Measurements from ENCODE around the gene ART3. TPM values are rescaled to one million over a fixed set of nuclear protein-coding genes. Genes with fewer than 3 reads are reported as not detected.

ART3 gene
- total and polyA plus RNA-seq, 9 of the 15 experiments (the other 6 are each of a cell fraction or from before 2014, with no cell fraction given), result 0.69 to 1.4 (median 1.1) TPM; not detected in 1

DNA sequence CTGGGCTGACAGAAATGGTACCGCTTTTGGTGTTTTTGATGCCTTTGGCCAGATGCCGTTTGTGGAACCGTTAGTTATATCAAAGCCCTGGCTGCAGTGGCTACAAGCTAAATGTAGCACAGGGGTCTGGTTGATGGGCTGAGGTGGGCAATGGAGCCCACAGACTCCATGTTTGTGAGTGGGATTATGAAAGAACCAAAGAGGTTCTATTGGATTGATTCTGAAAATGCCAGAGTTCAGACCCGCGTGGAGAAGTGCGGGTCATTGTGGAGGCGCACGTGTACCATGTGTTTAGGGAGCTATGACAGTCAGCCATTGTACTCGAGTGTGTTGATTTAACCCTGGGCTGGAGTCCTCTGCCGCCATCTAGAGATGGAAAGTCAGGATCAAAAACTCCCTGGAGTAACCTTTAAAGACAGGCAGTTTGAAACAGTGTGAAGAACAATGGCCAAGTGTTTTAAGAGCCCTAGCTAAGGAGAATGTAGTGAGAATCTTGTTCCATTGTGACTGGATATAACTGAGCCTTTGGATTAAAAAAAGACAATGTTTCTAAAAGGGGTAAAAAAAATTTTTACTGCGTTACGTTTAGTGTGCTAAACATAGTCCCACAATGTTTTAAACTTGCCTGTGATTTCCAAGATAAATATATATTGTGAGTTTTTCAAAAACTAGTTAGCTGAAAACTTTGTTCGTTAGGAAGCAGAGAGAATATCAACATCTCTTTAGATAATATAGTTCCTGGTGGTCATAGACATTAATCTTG, 12.7 kb downstream of the ART3 start (continued):
- TF ChIP-seq PPARD (CRISPR knock-in tag; IDR thresholded peaks at IDR 0.05) (no peak), ELF1 (tag; IDR thresholded peaks at IDR 0.05) (no peak), HDAC2 (IDR thresholded peaks at IDR 0.05) (peak; percentile 54; the same call in 1 of the 2 replicates), CREBBP (IDR thresholded peaks at IDR 0.05; ENCODE audit: low read depth, low read length) (no peak), ZNF586 (CRISPR knock-in tag; conservative IDR thresholded peaks at IDR 0.05) (no peak), TSHZ1 (CRISPR knock-in tag; IDR thresholded peaks at IDR 0.05) (no peak), MIER1 (IDR thresholded peaks at IDR 0.05; ENCODE audit: low read depth) (no peak), HMG20B (CRISPR knock-in tag; IDR thresholded peaks at IDR 0.05) (no peak), DNMT1 (IDR thresholded peaks at IDR 0.05) (no peak), EHMT2 (IDR thresholded peaks at IDR 0.05) (peak; percentile 64), CEBPG (CRISPR knock-in tag; IDR thresholded peaks at IDR 0.05) (no peak), CEBPG (tag; conservative IDR thresholded peaks at IDR 0.05 in 1 of 2, IDR thresholded peaks at IDR 0.05 in 1 of 2) (no peak), SRSF1 (IDR thresholded peaks at IDR 0.05; ENCODE audit: low read depth, low read length) (no peak), POLR3G (IDR thresholded peaks at IDR 0.05; ENCODE audit: extremely low read depth, insufficient read length, insufficient replicate concordance) (no peak), HSF4 (CRISPR knock-in tag; IDR thresholded peaks at IDR 0.05; ENCODE audit: borderline replicate concordance) (no peak), ZSCAN29 (IDR thresholded peaks at IDR 0.05) (no peak), NFATC3 (IDR thresholded peaks at IDR 0.05) (no peak), ZNF740 (CRISPR knock-in tag; IDR thresholded peaks at IDR 0.05) (no peak), ZNF740 (tag; IDR thresholded peaks at IDR 0.05) (no peak), SREBF1 (IDR thresholded peaks at IDR 0.05; ENCODE audit: borderline replicate concordance, low read depth, low read length) (no peak)
- TF ChIP-seq, protein P1, sequence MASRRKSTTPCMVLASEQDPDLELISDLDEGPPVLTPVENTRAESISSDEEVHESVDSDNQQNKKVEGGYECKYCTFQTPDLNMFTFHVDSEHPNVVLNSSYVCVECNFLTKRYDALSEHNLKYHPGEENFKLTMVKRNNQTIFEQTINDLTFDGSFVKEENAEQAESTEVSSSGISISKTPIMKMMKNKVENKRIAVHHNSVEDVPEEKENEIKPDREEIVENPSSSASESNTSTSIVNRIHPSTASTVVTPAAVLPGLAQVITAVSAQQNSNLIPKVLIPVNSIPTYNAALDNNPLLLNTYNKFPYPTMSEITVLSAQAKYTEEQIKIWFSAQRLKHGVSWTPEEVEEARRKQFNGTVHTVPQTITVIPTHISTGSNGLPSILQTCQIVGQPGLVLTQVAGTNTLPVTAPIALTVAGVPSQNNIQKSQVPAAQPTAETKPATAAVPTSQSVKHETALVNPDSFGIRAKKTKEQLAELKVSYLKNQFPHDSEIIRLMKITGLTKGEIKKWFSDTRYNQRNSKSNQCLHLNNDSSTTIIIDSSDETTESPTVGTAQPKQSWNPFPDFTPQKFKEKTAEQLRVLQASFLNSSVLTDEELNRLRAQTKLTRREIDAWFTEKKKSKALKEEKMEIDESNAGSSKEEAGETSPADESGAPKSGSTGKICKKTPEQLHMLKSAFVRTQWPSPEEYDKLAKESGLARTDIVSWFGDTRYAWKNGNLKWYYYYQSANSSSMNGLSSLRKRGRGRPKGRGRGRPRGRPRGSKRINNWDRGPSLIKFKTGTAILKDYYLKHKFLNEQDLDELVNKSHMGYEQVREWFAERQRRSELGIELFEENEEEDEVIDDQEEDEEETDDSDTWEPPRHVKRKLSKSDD (conservative IDR thresholded peaks at IDR 0.05; ENCODE audit: low read length), result no peak
- TF ChIP-seq, protein P2, sequence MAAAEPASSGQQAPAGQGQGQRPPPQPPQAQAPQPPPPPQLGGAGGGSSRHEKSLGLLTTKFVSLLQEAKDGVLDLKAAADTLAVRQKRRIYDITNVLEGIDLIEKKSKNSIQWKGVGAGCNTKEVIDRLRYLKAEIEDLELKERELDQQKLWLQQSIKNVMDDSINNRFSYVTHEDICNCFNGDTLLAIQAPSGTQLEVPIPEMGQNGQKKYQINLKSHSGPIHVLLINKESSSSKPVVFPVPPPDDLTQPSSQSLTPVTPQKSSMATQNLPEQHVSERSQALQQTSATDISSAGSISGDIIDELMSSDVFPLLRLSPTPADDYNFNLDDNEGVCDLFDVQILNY (CRISPR knock-in tag; IDR thresholded peaks at IDR 0.05), result no peak
